Endothelial cell of umbilical vein (primary cell): ENCODE measurements around the gene SLC26A11. TPM values are rescaled to one million over a fixed set of nuclear protein-coding genes. Genes with fewer than 3 reads are reported as not detected.

Experiments
- BruUV-seq: library from RNA; stranded (reverse); fragments of 400-500 nt; replicated peaks from 2 replicates; lab custom pipeline; 2021; lab: Mats Ljungman, UMichigan
- CTCF ChIA-PET: fragments of 300-600, 350-600 bp; sonication (Branson Sonifier 250); formaldehyde crosslinking; loops from one replicate; lab custom pipeline; 2021; ENCODE audit warnings: antibody characterized with exemption, inconsistent platforms; lab: Charles Lee
- POLR2A ChIA-PET: fragments of 300-600, 350-600 bp; sonication (Branson Sonifier 250); formaldehyde crosslinking; loops from one replicate; lab custom pipeline; 2021; ENCODE audit warnings: antibody characterized with exemption, inconsistent platforms; lab: Charles Lee
- DNase-seq: peaks from one replicate; pipeline ENCODE4 v3.0.0-alpha.2; 2011; ENCODE audit warnings: low read depth, low spot score
- FAIRE-seq: peaks from 2 replicates; lab custom pipeline; 2011; peaks lifted over from hg19 to GRCh38; lab: Jason Lieb, UNC
- H2AFZ ChIP-seq: 2 replicates; pipeline ENCODE4 v1.6.0; 2012; ENCODE audit warnings: low read depth, low read length, control low read depth, inconsistent platforms
- H3K27ac ChIP-seq: 2 replicates; pipeline ENCODE4 v1.5.1; 2011; ENCODE audit warnings: low read depth, mild to moderate bottlenecking, control low read depth, low read length, moderate library complexity; ENCODE audit not compliant: insufficient read depth
- H3K27me3 ChIP-seq, 2 experiments: 2 replicates each; pipeline versions ENCODE4 v1.6.0 to v1.6.1; 2011; ENCODE audit warnings: low read length in 2 of 2, mixed read lengths in 1 of 2; ENCODE audit not compliant: control insufficient read depth in 2 of 2, insufficient read depth in 2 of 2
- H3K36me3 ChIP-seq, 2 experiments: 2 replicates in 1 of 2; 3 replicates in 1 of 2; pipeline ENCODE4 v1.5.1; 2011; ENCODE audit warnings: low read length in 2 of 2, mild to moderate bottlenecking in 1 of 2, moderate library complexity in 1 of 2; ENCODE audit not compliant: control insufficient read depth in 2 of 2, insufficient read depth in 2 of 2; ENCODE audit errors: extremely low read depth in 1 of 2
- H3K4me1 ChIP-seq: 3 replicates; pipeline ENCODE4 v1.5.1; 2011; ENCODE audit warnings: mild to moderate bottlenecking, low read length; ENCODE audit not compliant: control insufficient read depth, insufficient read depth; ENCODE audit errors: extremely low read depth
- H3K4me2 ChIP-seq: 2 replicates; pipeline ENCODE4 v1.6.1; 2011; ENCODE audit warnings: low read length, control low read depth, mixed read lengths; ENCODE audit not compliant: insufficient read depth
- H3K4me3 ChIP-seq, 3 experiments: fragments of 200-600 bp in 1 of 3; sonication (generic), shearing (Covaris generic) in 1 of 3; replicated peaks in 1 of 3; 2 replicates each; pipeline ENCODE4 v1.5.1; 2011 to 2016; ENCODE audit warnings: control low read depth in 3 of 3, low read length in 3 of 3, mild to moderate bottlenecking in 2 of 3, inconsistent platforms in 1 of 3, low read depth in 1 of 3, moderate library complexity in 1 of 3; ENCODE audit not compliant: insufficient read depth in 1 of 3
- H3K79me2 ChIP-seq: 2 replicates; pipeline ENCODE4 v1.6.0; 2012; ENCODE audit warnings: low read length, inconsistent platforms; ENCODE audit not compliant: control insufficient read depth, insufficient read depth
- H3K9ac ChIP-seq: replicated peaks from 2 replicates; pipeline ENCODE3; 2011; ENCODE audit warnings: low read length, control low read depth; ENCODE audit not compliant: insufficient read depth; ENCODE audit errors: extremely low read depth
- H3K9me1 ChIP-seq: replicated peaks from 3 replicates; pipeline ENCODE4 v1.6.0; 2011; ENCODE audit warnings: mild to moderate bottlenecking, low read length; ENCODE audit not compliant: control insufficient read depth, insufficient read depth; ENCODE audit errors: extremely low read depth
- H3K9me3 ChIP-seq: replicated peaks from 2 replicates; pipeline ENCODE4 v1.5.1; 2012; ENCODE audit warnings: low read length, inconsistent platforms; ENCODE audit not compliant: control insufficient read depth, insufficient read depth
- H4K20me1 ChIP-seq: replicated peaks from 2 replicates; pipeline ENCODE3; 2011; ENCODE audit warnings: mild to moderate bottlenecking, low read length; ENCODE audit not compliant: control insufficient read depth, insufficient read depth; ENCODE audit errors: extremely low read depth
- EZH2 ChIP-seq: IDR thresholded peaks from 2 replicates; pipeline ENCODE4 v1.6.1; 2012; ENCODE audit warnings: borderline replicate concordance, low read depth, mild to moderate bottlenecking, moderate library complexity, low read length, inconsistent platforms; ENCODE audit not compliant: severe bottlenecking
- FOS ChIP-seq: IDR thresholded peaks from 2 replicates; pipeline ENCODE4 v1.6.1; 2011; ENCODE audit warnings: mild to moderate bottlenecking, low read length, moderate library complexity, borderline replicate concordance; ENCODE audit not compliant: insufficient read depth
- GATA2 ChIP-seq: IDR thresholded peaks from 2 replicates; pipeline ENCODE4 v1.7.0; 2011; ENCODE audit warnings: low read depth, mild to moderate bottlenecking, moderate library complexity, mixed read lengths, low read length; ENCODE audit not compliant: insufficient read length, insufficient read depth
- JUN ChIP-seq: IDR thresholded peaks from 2 replicates; pipeline ENCODE4 v1.6.1; 2011; ENCODE audit warnings: borderline replicate concordance, low read depth; ENCODE audit not compliant: insufficient read length, insufficient read depth
- MYC ChIP-seq: IDR thresholded peaks from one replicate; pipeline ENCODE4 v1.6.1; 2011; ENCODE audit warnings: mild to moderate bottlenecking, low read depth, low read length
- POLR2AphosphoS5 ChIP-seq: IDR thresholded peaks from 2 replicates; pipeline ENCODE4 v1.6.1; 2012; ENCODE audit warnings: low read depth, mild to moderate bottlenecking, control low read depth, low read length, moderate library complexity; ENCODE audit not compliant: insufficient read depth
- dilution Hi-C: fragments of 300-500 bp; cut with MboI; formaldehyde crosslinking; loops from one replicate; pipeline ENCODE4 v1.15.0; 2019; ENCODE audit warnings: low sequenced_read_pairs; ENCODE audit not compliant: extremely low pct_ligation_motif_present
- intact Hi-C: fragments of 100-400 bp; cut with micrococcal nuclease; formaldehyde crosslinking; loops from one replicate; pipeline ENCODE4 v1.10.0; 2022
- polyA plus RNA-seq, 4 experiments: library from polyadenylated mRNA; depleted of rRNA in 3 of 4; stranded (reverse) in 3 of 4; unstranded in 1 of 4; fragments of >200 nt; gene quantifications; 2 replicates each; pipeline versions ENCODE4 v1.2.1 to v1.2.3, GENCODE V29; 2011 to 2012; ENCODE audit warnings: missing spikeins in 1 of 4
- total RNA-seq: library from RNA; stranded (reverse); gene quantifications from 2 replicates; pipeline ENCODE4 v1.2.3, GENCODE V29; 2021
- TF ChIP-seq, protein P1 (sequence below): IDR thresholded peaks from 2 replicates; pipeline ENCODE4 v1.6.1; 2011; ENCODE audit not compliant: insufficient read depth, insufficient read length
- TF ChIP-seq, protein P2 (sequence below), 2 donors: IDR thresholded peaks; 1 replicate in 1 of 2; 2 replicates in 1 of 2; pipeline ENCODE4 v1.5.1; 2011; ENCODE audit warnings: low read length in 2 of 2, mild to moderate bottlenecking in 2 of 2, moderate library complexity in 2 of 2, control low read depth in 1 of 2, inconsistent platforms in 1 of 2, low read depth in 1 of 2; ENCODE audit not compliant: insufficient read depth in 1 of 2; ENCODE audit errors: extremely low read depth in 1 of 2

Gene SLC26A11
- total and polyA plus RNA-seq, 2 donors (not counting 3 experiments of a cell fraction or from before 2014, with no cell fraction given) = 25.2 to 33.0 TPM

DNA sequence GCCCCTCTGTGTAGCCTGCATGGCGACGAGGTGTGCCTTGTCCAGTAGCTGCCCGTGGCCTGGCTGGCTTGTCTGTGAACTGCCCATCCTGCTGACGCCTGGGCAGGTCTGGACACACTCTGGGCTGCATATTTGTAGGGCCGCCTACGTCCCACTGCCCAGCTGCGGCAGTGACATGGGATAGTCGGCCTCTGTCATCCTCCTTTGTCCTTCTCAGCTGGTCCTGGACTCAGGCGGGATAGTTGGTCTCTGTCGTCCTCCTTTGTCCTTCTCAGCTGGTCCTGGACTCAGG is 35.9 kb upstream of the SLC26A11 start:
- no peak for DNase-seq
- no peak overlapping the region for H3K9ac ChIP-seq
- H3K79me2 ChIP-seq = no peaks in the 10 kb centered on the region
- H4K20me1 ChIP-seq = no peaks in the 10 kb centered on the region
- peaks cover 5 to 9% of the 10 kb centered on the region in 2 experiments for H3K27me3 ChIP-seq
- H2AFZ ChIP-seq = no peak overlapping the region
- FAIRE-seq = no peak
- no TSS peak for BruUV-seq
- TF ChIP-seq MYC (no peak), GATA2 (no peak), FOS (no peak), JUN (no peak), POLR2AphosphoS5 (no peak), EZH2 (no peak)
- TF ChIP-seq, protein P1, sequence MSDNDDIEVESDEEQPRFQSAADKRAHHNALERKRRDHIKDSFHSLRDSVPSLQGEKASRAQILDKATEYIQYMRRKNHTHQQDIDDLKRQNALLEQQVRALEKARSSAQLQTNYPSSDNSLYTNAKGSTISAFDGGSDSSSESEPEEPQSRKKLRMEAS = no peak
- TF ChIP-seq, protein P2, sequence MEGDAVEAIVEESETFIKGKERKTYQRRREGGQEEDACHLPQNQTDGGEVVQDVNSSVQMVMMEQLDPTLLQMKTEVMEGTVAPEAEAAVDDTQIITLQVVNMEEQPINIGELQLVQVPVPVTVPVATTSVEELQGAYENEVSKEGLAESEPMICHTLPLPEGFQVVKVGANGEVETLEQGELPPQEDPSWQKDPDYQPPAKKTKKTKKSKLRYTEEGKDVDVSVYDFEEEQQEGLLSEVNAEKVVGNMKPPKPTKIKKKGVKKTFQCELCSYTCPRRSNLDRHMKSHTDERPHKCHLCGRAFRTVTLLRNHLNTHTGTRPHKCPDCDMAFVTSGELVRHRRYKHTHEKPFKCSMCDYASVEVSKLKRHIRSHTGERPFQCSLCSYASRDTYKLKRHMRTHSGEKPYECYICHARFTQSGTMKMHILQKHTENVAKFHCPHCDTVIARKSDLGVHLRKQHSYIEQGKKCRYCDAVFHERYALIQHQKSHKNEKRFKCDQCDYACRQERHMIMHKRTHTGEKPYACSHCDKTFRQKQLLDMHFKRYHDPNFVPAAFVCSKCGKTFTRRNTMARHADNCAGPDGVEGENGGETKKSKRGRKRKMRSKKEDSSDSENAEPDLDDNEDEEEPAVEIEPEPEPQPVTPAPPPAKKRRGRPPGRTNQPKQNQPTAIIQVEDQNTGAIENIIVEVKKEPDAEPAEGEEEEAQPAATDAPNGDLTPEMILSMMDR (IDR thresholded peaks at IDR 0.05; ENCODE audit: extremely low read depth in 1 of 2, insufficient read depth in 1 of 2, low read depth in 1 of 2, low read length in 2 of 2) = no peak
- ChIA-PET POLR2A (no interaction called here), CTCF (interaction anchor here (2.1 to 2.6 kb wide), 2 partner anchors 11 to 83 kb away, joined by 8 to 9 read pairs; partner anchors contain the start of gene GAA)
- no peak overlapping the region for H3K4me3 ChIP-seq
- H3K36me3 ChIP-seq = no peaks in the 10 kb centered on the region
- H3K4me1 ChIP-seq = no peaks in the 10 kb centered on the region
- no peak overlapping the region for H3K4me2 ChIP-seq
- dilution Hi-C loops (no loop called here), intact Hi-C loops (no loop called here)
- no peaks in the 10 kb centered on the region for H3K9me3 ChIP-seq
- no peaks in the 10 kb centered on the region for H3K9me1 ChIP-seq
- no peak overlapping the region for H3K27ac ChIP-seq
